SK-N-SH (cell line): ENCODE measurements around the gene OPRM1.

Source experiments
- CHD2 ChIP-seq: fragments of 150-350 bp; IDR thresholded peaks from 2 replicates; pipeline ENCODE4 v1.6.1; 2018; ENCODE audit warnings: low read length; ENCODE audit not compliant: partially characterized antibody
- CTCF ChIP-seq: fragments of 200-600 bp; sonication (generic); IDR thresholded peaks from 2 replicates; pipeline ENCODE4 v1.6.1; 2017; ENCODE audit warnings: antibody characterized with exemption, mild to moderate bottlenecking, moderate library complexity
- EP300 ChIP-seq, 2 experiments: IDR thresholded peaks; 2 replicates each; pipeline versions ENCODE4 v1.4.0 to v1.6.1; 2012; ENCODE audit warnings: borderline replicate concordance in 1 of 2, low read depth in 1 of 2, low read length in 1 of 2
- EZH2phosphoT487 ChIP-seq: fragments of 200-600 bp; sonication (generic); IDR thresholded peaks from 2 replicates; pipeline ENCODE4 v1.6.1; 2017; ENCODE audit warnings: low read depth, mixed run types, mild to moderate bottlenecking, antibody characterized with exemption, moderate library complexity, borderline replicate concordance
- FOXJ3 ChIP-seq: sonication (generic); formaldehyde crosslinking; IDR thresholded peaks from 2 replicates; pipeline ENCODE4 v1.5.1; 2020; ENCODE audit warnings: mild to moderate bottlenecking, missing genetic modification reagents
- GABPA ChIP-seq: IDR thresholded peaks from 2 replicates; pipeline ENCODE4 v1.4.0; 2012; ENCODE audit warnings: low read depth, mild to moderate bottlenecking
- MXI1 ChIP-seq: IDR thresholded peaks from 2 replicates; pipeline ENCODE4 v1.6.1; 2012; ENCODE audit warnings: mild to moderate bottlenecking, low read depth, low read length, improper control_type of control experiment
- POLR2AphosphoS5 ChIP-seq: IDR thresholded peaks from 2 replicates; pipeline ENCODE4 v1.6.1; 2012; ENCODE audit warnings: low read depth, low read length
- RCOR1 ChIP-seq: fragments of 150-350 bp; IDR thresholded peaks from 2 replicates; pipeline ENCODE4 v1.6.1; 2017; ENCODE audit warnings: antibody characterized with exemption, low read length
- SIN3A ChIP-seq: IDR thresholded peaks from 2 replicates; pipeline ENCODE4 v1.6.1; 2012; ENCODE audit warnings: low read depth, mild to moderate bottlenecking, low read length, moderate library complexity, borderline replicate concordance

DNA sequence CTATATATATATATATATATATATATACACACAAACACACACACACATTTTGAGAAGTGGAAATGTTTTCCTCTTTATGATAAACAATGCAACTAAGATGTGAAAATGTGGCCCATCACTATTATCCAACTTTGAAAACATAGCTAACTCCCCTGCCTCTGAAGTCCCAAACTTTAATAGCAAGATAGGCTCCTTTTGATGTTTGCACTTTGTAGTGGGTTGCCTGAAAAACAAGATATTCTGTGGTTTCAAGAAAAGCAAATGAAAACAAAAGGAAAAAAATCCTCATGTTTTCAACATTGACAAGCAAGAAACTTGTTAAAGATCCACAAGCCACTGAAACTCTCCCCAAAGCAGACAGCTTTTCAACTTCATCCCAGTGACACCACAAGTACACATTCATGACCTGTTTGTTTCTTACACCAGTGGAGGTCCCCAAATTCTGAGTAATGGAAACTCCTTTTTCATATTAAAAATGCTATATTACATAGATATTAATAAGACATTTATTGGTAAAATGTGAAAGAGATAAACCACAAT lies 227.6 kb downstream of the OPRM1 start:
- TF ChIP-seq CTCF (no peak), POLR2AphosphoS5 (no peak), GABPA (no peak), RCOR1 (no peak), EP300 (IDR thresholded peaks at IDR 0.05; ENCODE audit: borderline replicate concordance in 1 of 2, low read depth in 1 of 2, low read length in 1 of 2) (no peak), MXI1 (no peak), CHD2 (no peak), EZH2phosphoT487 (no peak), FOXJ3 (CRISPR knock-in tag) (no peak), SIN3A (no peak)
